DOHH2 (cell line): ENCODE results near the gene RNF2.

Experiments
- EZH2phosphoT487 ChIP-seq: fragments of 200-600 bp; sonication (generic); IDR thresholded peaks from 2 replicates; pipeline ENCODE4 v1.6.1; 2017; ENCODE audit warnings: borderline replicate concordance, mild to moderate bottlenecking, antibody characterized with exemption, low read length, moderate library complexity, mixed read lengths
- TF ChIP-seq, protein P1 (sequence below): fragments of 200-600 bp; sonication (generic); IDR thresholded peaks from one replicate; pipeline ENCODE4 v1.5.1; 2014; ENCODE audit warnings: antibody characterized with exemption, mild to moderate bottlenecking, low read depth, low read length; ENCODE audit not compliant: poor library complexity, severe bottlenecking

DNA sequence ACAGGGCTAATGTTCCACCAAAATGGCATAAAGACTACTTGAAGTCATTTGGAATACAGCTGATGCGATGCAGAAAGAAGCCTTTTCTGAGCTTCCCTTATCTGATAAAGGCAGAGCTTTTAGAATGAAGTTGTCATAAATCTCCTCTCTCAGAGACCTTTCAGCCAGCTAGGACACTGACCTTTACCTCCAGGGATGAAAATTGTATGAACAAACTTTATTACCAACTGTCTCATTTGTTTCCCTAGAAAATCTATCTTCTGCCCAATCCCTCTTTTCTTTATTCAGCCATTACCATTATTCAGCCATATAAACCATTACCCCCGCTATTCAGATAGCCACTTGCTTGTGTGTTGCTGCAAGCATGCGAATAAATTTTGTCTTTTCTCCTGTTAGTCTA lies 29.7 kb upstream of the RNF2 start:
- TF ChIP-seq, protein P1, sequence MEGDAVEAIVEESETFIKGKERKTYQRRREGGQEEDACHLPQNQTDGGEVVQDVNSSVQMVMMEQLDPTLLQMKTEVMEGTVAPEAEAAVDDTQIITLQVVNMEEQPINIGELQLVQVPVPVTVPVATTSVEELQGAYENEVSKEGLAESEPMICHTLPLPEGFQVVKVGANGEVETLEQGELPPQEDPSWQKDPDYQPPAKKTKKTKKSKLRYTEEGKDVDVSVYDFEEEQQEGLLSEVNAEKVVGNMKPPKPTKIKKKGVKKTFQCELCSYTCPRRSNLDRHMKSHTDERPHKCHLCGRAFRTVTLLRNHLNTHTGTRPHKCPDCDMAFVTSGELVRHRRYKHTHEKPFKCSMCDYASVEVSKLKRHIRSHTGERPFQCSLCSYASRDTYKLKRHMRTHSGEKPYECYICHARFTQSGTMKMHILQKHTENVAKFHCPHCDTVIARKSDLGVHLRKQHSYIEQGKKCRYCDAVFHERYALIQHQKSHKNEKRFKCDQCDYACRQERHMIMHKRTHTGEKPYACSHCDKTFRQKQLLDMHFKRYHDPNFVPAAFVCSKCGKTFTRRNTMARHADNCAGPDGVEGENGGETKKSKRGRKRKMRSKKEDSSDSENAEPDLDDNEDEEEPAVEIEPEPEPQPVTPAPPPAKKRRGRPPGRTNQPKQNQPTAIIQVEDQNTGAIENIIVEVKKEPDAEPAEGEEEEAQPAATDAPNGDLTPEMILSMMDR, result no peak
- TF ChIP-seq EZH2phosphoT487, result no peak
